ENCODE measurements around the gene NFASC.

Gene NFASC

GRCh38 chr1:204992998-204993314 lies 122.3 kb downstream of the NFASC start:
- no peak for DNase-seq (ENCODE audit: low read depth)
- TF ChIP-seq CTCF (IDR thresholded peaks at IDR 0.05; ENCODE audit: insufficient read depth, low read depth, low read length, missing control alignments), result no peak
- H3K4me3 ChIP-seq (ENCODE audit: low read depth, low read length), result no peak overlapping the region

GRCh38 chr1:204994086-204994862 lies 123.6 kb downstream of the NFASC start:
- TF ChIP-seq CTCF (IDR thresholded peaks at IDR 0.05; ENCODE audit: insufficient read depth, low read depth, low read length, missing control alignments), result no peak
- no peak for DNase-seq (ENCODE audit: low read depth)
- no peak overlapping the region for H3K4me3 ChIP-seq (ENCODE audit: low read depth, low read length)

- H3K4me3 ChIP-seq (ENCODE audit: low read depth, low read length), result no peak overlapping the region
- DNase-seq (ENCODE audit: low read depth), result no peak
- no peak for TF ChIP-seq CTCF (IDR thresholded peaks at IDR 0.05; ENCODE audit: insufficient read depth, low read depth, low read length, missing control alignments)
Observed at GRCh38 chr1:204996981-204997380, 126.3 kb downstream of the NFASC start.

- DNase-seq (ENCODE audit: low read depth), result no peak
- TF ChIP-seq CTCF (IDR thresholded peaks at IDR 0.05; ENCODE audit: insufficient read depth, low read depth, low read length, missing control alignments), result no peak
Observed at GRCh38 chr1:204997591-204998355, 127.1 kb downstream of the NFASC start.

GRCh38 chr1:205001162-205001561 lies 130.5 kb downstream of the NFASC start:
- DNase-seq (ENCODE audit: low read depth), result no peak
- no peak for TF ChIP-seq CTCF (IDR thresholded peaks at IDR 0.05; ENCODE audit: insufficient read depth, low read depth, low read length, missing control alignments)
- H3K4me3 ChIP-seq (ENCODE audit: low read depth, low read length), result no peak overlapping the region

More at GRCh38 chr1:204997591-204998355, 127.1 kb downstream of the NFASC start:
- no peak overlapping the region for H3K4me3 ChIP-seq (ENCODE audit: low read depth, low read length)

GRCh38 chr1:205002705-205003104 lies 132.0 kb downstream of the NFASC start:
- DNase-seq (ENCODE audit: low read depth), result no peak
- no peak overlapping the region for H3K4me3 ChIP-seq (ENCODE audit: low read depth, low read length)
- no peak for TF ChIP-seq CTCF (IDR thresholded peaks at IDR 0.05; ENCODE audit: insufficient read depth, low read depth, low read length, missing control alignments)
